HG02852 (cell line): Measurements from ENCODE around the gene LIN28B.
"Not testable (repeated sequence)": the region's sequence is repeated elsewhere in the genome, so short reads cannot be mapped to it uniquely, and the experiment has no call there.

Experiments
- ATAC-seq: cut with Tn5 transposase; IDR thresholded peaks from one replicate; pipeline ENCODE4 v1.9.1; 2021; ENCODE audit warnings: mild to moderate bottlenecking, moderate library complexity; ENCODE audit not compliant: unreplicated experiment

LIN28B gene

GRCh38 chr6:105005451-105005850, 48.5 kb downstream of the LIN28B start:
- ATAC-seq: no peak

GRCh38 chr6:105013459-105013858, 56.6 kb downstream of the LIN28B start:
- ATAC-seq: not testable (repeated sequence)

GRCh38 chr6:105014448-105014847, 57.5 kb downstream of the LIN28B start:
- ATAC-seq: no peak

- no peak for ATAC-seq
These were observed 58.0 kb downstream of the LIN28B start for GRCh38 chr6:105014954-105015353.

- ATAC-seq: no peak
These were observed 58.6 kb downstream of the LIN28B start for GRCh38 chr6:105015482-105015881.

- ATAC-seq: no peak
These were observed 62.4 kb downstream of the LIN28B start for GRCh38 chr6:105019285-105019684.

- ATAC-seq: no peak
These were observed 64.5 kb downstream of the LIN28B start for GRCh38 chr6:105021399-105021798.

GRCh38 chr6:105022416-105022815, 65.5 kb downstream of the LIN28B start:
- no peak for ATAC-seq

GRCh38 chr6:105024803-105025202, 67.9 kb downstream of the LIN28B start:
- no peak for ATAC-seq

GRCh38 chr6:105028898-105029297, 72.0 kb downstream of the LIN28B start:
- ATAC-seq: no peak

GRCh38 chr6:105029581-105029980, 72.7 kb downstream of the LIN28B start:
- ATAC-seq: no peak

GRCh38 chr6:105034470-105034869, 77.6 kb downstream of the LIN28B start:
- no peak for ATAC-seq

- no peak for ATAC-seq
These were observed 78.4 kb downstream of the LIN28B start for GRCh38 chr6:105035299-105035698.

GRCh38 chr6:105036351-105036750, 79.4 kb downstream of the LIN28B start:
- ATAC-seq: no peak

- ATAC-seq: no peak
These were observed 81.4 kb downstream of the LIN28B start for GRCh38 chr6:105038259-105038658.

- no peak for ATAC-seq
These were observed 85.0 kb downstream of the LIN28B start for GRCh38 chr6:105041880-105042279.

GRCh38 chr6:105042648-105043047, 85.7 kb downstream of the LIN28B start:
- ATAC-seq: no peak

GRCh38 chr6:105043979-105044378, 87.1 kb downstream of the LIN28B start:
- ATAC-seq: no peak

GRCh38 chr6:105045526-105045925, 88.6 kb downstream of the LIN28B start:
- ATAC-seq: no peak

- ATAC-seq: no peak
These were observed 95.1 kb downstream of the LIN28B start for GRCh38 chr6:105051941-105052471.

- ATAC-seq: no peak
These were observed 99.7 kb downstream of the LIN28B start for GRCh38 chr6:105056646-105057045.

GRCh38 chr6:105057160-105057559, 100.3 kb downstream of the LIN28B start:
- no peak for ATAC-seq

- ATAC-seq: no peak
These were observed 101.4 kb downstream of the LIN28B start for GRCh38 chr6:105058316-105058715.
